ENCODE data around the gene TMEM201.

- TF ChIP-seq POLR2A (IDR thresholded peaks at IDR 0.05; ENCODE audit: low read length) (no peak), GATA1 (IDR thresholded peaks at IDR 0.05; ENCODE audit: low read depth, low read length) (no peak)
These were observed 37.5 kb downstream of the TMEM201 start for GRCh38 chr1:9626201-9626608.
